Nasal cavity respiratory epithelium epithelial cell of viscerocranial mucosa (primary cell): ENCODE measurements around the gene LGI4. TPM values are rescaled to one million over a fixed set of nuclear protein-coding genes. Genes with fewer than 3 reads are reported as not detected.

Experiments used
- total RNA-seq: library from RNA; depleted of rRNA; stranded (reverse); fragments of >200 nt; gene quantifications from 2 replicates; pipeline ENCODE4 v1.2.3, GENCODE V29; 2014

Gene LGI4
- total RNA-seq: not detected in 2 replicates

GRCh38 chr19:35134601-35135242 is at the start of gene LGI4:
TSS of gene LGI4 (minus strand) at chr19:35135059. CDS start at chr19:35134680, 379 bp downstream.

GRCh38 chr19:35154525-35155406 is 19.9 kb upstream of the LGI4 start, which contains the start of gene FXYD5:
TSS of gene FXYD5 (plus strand) at chr19:35154735. CDS start at chr19:35155551, 816 bp downstream.

GRCh38 chr19:35143231-35143715 is 8.4 kb upstream of the LGI4 start, which contains the start of gene FXYD7:
TSS of gene FXYD7 (plus strand) at chr19:35143255. CDS start at chr19:35143334, 79 bp downstream.

GRCh38 chr19:35138305-35138892 is 3.5 kb upstream of the LGI4 start, which contains the start of gene FXYD1:
TSS of gene FXYD1 (plus strand) at chr19:35138824. CDS start at chr19:35140080, 1,256 bp downstream.

GRCh38 chr19:35115177-35115951 is 19.5 kb downstream of the LGI4 start, which contains the start of gene FXYD3:
TSS of gene FXYD3 (plus strand) at chr19:35115823. CDS start at chr19:35119377, 3,554 bp downstream.

Other genes with a start within 250 kb of the LGI4 start
- gene ZNF30, start 208.2 kb downstream of the LGI4 start, total RNA-seq: 2.7 and 4.6 TPM in 2 replicates
- gene ZNF792, start 170.8 kb downstream of the LGI4 start, total RNA-seq: 0.68 and 4.2 TPM in 2 replicates
- gene GRAMD1A, start 134.7 kb downstream of the LGI4 start, total RNA-seq: 8.9 and 31.9 TPM in 2 replicates
- under 0.01 and 0.64 TPM in 2 replicates for gene SCN1B, start 104.6 kb downstream of the LGI4 start, total RNA-seq
- not detected in 2 replicates for gene HPN, start 93.3 kb downstream of the LGI4 start, total RNA-seq
- 245 and 275 TPM in 2 replicates for gene FXYD3, start 19.2 kb downstream of the LGI4 start, total RNA-seq
- gene FXYD1, start 3.8 kb upstream of the LGI4 start, total RNA-seq: not detected in 2 replicates
- not detected in 2 replicates for gene FXYD7, start 8.2 kb upstream of the LGI4 start, total RNA-seq
- 13.0 and 18.0 TPM in 2 replicates for gene FXYD5, start 19.7 kb upstream of the LGI4 start, total RNA-seq
- gene FAM187B, start 93.7 kb upstream of the LGI4 start, total RNA-seq: not detected in 2 replicates
- 25.6 and 121 TPM in 2 replicates for gene LSR, start 113.9 kb upstream of the LGI4 start, total RNA-seq
- gene USF2, start 133.9 kb upstream of the LGI4 start, total RNA-seq: 64.6 and 90.3 TPM in 2 replicates
- not detected in 2 replicates for gene HAMP, start 147.5 kb upstream of the LGI4 start, total RNA-seq
- gene MAG, start 157.1 kb upstream of the LGI4 start, total RNA-seq: not detected in 2 replicates
- 0.34 TPM in 1 of 2 replicates, not detected in the other for gene CD22, start 194.1 kb upstream of the LGI4 start, total RNA-seq
- gene FFAR1, start 212.8 kb upstream of the LGI4 start, total RNA-seq: not detected in 2 replicates
- not detected in 2 replicates for gene FFAR3, start 223.4 kb upstream of the LGI4 start, total RNA-seq
- not detected in 2 replicates for gene GPR42, start 236.0 kb upstream of the LGI4 start, total RNA-seq